ENCODE measurements around the gene GAB1. TPM values are rescaled to one million over a fixed set of nuclear protein-coding genes. Genes with fewer than 3 reads are reported as not detected.

GAB1 gene
- total and polyA plus RNA-seq, 11 donors: 15.3 to 130 (median 80.4) TPM

DNA sequence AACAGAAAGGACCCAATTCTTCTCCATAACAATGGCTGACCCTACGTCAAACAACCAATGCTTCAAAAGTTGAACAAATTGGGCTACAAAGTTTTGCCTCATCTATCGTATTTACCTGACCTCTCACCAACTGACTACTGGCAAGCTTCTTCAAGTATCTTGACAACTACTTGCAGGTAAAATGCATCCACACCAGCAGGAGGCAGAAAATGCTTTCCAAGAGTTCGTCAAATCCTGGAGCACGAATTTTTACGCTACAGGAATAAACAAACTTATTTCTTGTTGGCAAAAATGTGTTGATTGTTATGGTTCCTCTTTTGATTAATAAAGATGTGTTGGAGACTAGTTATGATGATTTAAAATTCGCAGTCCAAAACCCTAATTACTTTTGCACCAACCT is 6.7 kb upstream of the GAB1 start:
- TF ChIP-seq, protein P1, sequence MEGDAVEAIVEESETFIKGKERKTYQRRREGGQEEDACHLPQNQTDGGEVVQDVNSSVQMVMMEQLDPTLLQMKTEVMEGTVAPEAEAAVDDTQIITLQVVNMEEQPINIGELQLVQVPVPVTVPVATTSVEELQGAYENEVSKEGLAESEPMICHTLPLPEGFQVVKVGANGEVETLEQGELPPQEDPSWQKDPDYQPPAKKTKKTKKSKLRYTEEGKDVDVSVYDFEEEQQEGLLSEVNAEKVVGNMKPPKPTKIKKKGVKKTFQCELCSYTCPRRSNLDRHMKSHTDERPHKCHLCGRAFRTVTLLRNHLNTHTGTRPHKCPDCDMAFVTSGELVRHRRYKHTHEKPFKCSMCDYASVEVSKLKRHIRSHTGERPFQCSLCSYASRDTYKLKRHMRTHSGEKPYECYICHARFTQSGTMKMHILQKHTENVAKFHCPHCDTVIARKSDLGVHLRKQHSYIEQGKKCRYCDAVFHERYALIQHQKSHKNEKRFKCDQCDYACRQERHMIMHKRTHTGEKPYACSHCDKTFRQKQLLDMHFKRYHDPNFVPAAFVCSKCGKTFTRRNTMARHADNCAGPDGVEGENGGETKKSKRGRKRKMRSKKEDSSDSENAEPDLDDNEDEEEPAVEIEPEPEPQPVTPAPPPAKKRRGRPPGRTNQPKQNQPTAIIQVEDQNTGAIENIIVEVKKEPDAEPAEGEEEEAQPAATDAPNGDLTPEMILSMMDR (IDR thresholded peaks at IDR 0.05): no peak
- no peak for TF ChIP-seq POLR2A (IDR thresholded peaks at IDR 0.05)

DNA sequence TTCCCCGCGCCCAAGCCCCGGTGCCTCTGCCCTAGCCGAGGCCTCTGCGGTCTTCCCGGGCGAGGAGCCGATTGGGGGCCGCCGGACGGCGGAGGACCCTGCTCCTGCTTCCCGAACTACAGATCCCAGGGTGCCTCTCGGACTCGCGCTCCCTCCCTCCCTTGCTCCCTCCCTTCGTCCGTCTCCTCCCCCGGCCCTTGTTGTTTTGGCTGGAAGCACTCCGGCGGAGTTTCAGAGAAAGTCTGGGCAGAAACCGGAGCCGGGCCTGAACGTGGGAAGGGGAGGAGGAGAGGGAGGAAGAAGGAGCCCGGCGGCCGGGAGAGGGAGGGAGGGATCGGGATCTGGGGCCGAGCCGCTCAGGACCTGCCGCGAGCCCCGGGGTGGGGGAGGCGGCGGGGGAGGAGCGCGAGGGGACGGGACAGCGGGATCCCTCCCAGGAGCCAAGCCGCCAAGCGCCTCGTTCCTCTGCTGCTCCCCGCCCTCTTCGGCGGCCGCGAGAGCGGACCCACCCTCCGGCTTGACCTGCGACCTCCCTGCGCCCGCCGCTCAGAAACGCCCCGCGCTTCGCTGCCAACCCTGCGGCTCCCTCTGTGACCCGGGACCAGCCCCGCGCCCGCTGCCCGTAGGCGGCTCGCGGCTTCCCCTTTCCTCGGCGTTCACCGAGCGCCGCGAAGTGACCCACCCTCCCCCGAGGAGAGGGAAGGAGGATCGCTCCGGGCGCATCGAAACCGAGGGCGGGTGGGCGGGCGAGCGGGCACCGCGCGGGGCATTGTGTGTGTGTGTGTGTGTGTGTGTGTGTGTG is 496 bp upstream of the GAB1 start:
- peak; percentile 86 to 94 (median 91) for ATAC-seq
- DNase-seq: peak; percentile 92 to 94 (median 94)
- no peaks in the 10 kb centered on the region for H3K36me3 ChIP-seq
- peak overlapping the region in 11 of 12 donors; percentile 91 to 99 (median 95) for H3K27ac ChIP-seq
- H3K4me1 ChIP-seq: peaks cover 0 to 42% (median 21%) of the 10 kb centered on the region in 12 donors
- intact Hi-C loops (cut with DNase I): loop anchor here (2.0 to 10.0 kb wide), 22 partner anchors 41 to 179 kb away; partner anchors contain the start of gene SMARCA5 (in 2 of the 10)
- no peaks in the 10 kb centered on the region for H3K9me3 ChIP-seq
- WGBS, 4 donors: 0 to 1% (median 0%) methylated on average over 25 to 85 of the region's 85 CpGs
- H3K27me3 ChIP-seq: no peaks in the 10 kb centered on the region
- TF ChIP-seq, protein P1 (IDR thresholded peaks at IDR 0.05): peak in 3 of 12 donors; percentile 16 to 36 (median 28)
- TF ChIP-seq POLR2A (IDR thresholded peaks at IDR 0.05): peak in 1 of 2 donors; percentile 54
- peak overlapping the region; percentile 64 to 99 (median 94) for H3K4me3 ChIP-seq

More for the DNA sequence above, 6.7 kb upstream of the GAB1 start:
- WGBS, 4 donors: 94 to 97% (median 95%) methylated on average over 6 of the region's 6 CpGs
- no peaks in the 10 kb centered on the region for H3K27me3 ChIP-seq
- H3K4me1 ChIP-seq: peaks cover 0 to 7% (median 0%) of the 10 kb centered on the region in 12 donors
- H3K36me3 ChIP-seq: no peaks in the 10 kb centered on the region
- ATAC-seq: no peak
- DNase-seq: no peak
- H3K27ac ChIP-seq: no peak overlapping the region
- intact Hi-C loops (cut with DNase I): loop anchor here in 7 of 10 donors (5.0 to 10.0 kb wide), 7 partner anchors 33 to 185 kb away; partner anchors contain the start of gene SMARCA5 (in 1 of the 7)
- no peaks in the 10 kb centered on the region for H3K9me3 ChIP-seq
- H3K4me3 ChIP-seq: no peak overlapping the region

DNA sequence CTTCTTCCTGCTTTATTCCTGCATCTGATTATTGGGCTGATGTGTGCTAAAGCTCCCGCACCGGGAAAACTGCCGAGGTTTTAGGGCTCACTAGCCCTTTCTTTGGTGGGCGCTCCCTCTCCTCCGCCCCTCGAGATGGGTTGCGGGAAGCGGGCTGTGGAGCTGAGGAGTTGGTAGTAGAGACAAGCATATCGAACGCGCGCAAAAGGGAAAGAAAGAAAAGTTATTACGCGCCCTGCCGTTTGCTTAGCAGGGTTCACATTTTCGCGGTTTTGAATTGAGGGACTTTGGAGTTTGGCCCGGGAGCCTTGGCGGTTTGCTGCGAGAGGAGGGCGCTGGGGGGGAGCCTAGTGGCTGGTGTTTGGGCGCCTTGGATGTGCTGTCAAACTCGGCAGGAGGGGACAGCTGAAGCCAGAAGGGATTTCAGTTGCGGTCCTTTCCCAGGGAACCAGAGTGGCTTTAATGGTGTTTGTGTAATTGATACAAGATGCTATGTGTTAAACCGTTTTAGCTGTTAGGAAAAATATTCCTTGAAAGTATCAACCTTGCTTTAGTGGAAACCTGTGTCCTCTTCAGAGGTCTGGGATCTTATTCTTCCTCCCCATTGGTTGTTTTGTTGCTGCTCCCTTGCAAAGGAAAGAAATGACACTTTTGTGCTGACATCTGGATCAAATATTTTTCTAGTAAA is 1.1 kb downstream of the GAB1 start:
- Histone ChIP-seq H3K27ac (peak overlapping the region in 11 of 12 donors; percentile 91 to 99 (median 95)), H3K9me3 (no peaks in the 10 kb centered on the region), H3K4me3 (peak overlapping the region; percentile 64 to 99 (median 94)), H3K36me3 (no peaks in the 10 kb centered on the region), H3K4me1 (peaks cover 0 to 53% (median 29%) of the 10 kb centered on the region in 12 donors), H3K27me3 (no peaks in the 10 kb centered on the region)
- TF ChIP-seq, protein P1 (IDR thresholded peaks at IDR 0.05): peak in 1 of 12 donors; percentile 25
- TF ChIP-seq POLR2A (IDR thresholded peaks at IDR 0.05): no peak
- ATAC-seq: peak in 1 of 4 donors; percentile 21
- 0 to 1% (median 1%) methylated on average over 24 to 25 of the region's 25 CpGs for WGBS, 4 donors
- intact Hi-C loops (cut with DNase I): loop anchor here (2.0 to 10.0 kb wide), 21 partner anchors 40 to 177 kb away; partner anchors contain the start of gene SMARCA5 (in 2 of the 10)
- DNase-seq: peak; percentile 58 to 75 (median 67)

Measured in heart left ventricle (tissue), 16 donors.